Tibial nerve (tissue), 4 donors: ENCODE results near the gene BOC.

Experiments
- EP300 ChIP-seq, 2 donors: sonication (generic); formaldehyde crosslinking; IDR thresholded peaks; one replicate each; pipeline ENCODE4 v1.6.1; 2017; ENCODE audit warnings: antibody characterized with exemption in 2 of 2, mild to moderate bottlenecking in 1 of 2
- POLR2A ChIP-seq, 2 donors: fragments of 450-650 bp; IDR thresholded peaks; one replicate each; pipeline ENCODE4 v1.6.1; 2017; ENCODE audit warnings: antibody characterized with exemption in 2 of 2, mild to moderate bottlenecking in 2 of 2, moderate library complexity in 2 of 2
- TF ChIP-seq, protein P1 (sequence below), 5 experiments: fragments of 200-600 bp in 3 of 5; fragments of 450-650 bp in 2 of 5; sonication (generic) in 3 of 5; IDR thresholded peaks; one replicate each; pipeline ENCODE4 v1.5.1; 2016 to 2019; ENCODE audit warnings: antibody characterized with exemption in 5 of 5, mild to moderate bottlenecking in 3 of 5, moderate library complexity in 2 of 5

DNA sequence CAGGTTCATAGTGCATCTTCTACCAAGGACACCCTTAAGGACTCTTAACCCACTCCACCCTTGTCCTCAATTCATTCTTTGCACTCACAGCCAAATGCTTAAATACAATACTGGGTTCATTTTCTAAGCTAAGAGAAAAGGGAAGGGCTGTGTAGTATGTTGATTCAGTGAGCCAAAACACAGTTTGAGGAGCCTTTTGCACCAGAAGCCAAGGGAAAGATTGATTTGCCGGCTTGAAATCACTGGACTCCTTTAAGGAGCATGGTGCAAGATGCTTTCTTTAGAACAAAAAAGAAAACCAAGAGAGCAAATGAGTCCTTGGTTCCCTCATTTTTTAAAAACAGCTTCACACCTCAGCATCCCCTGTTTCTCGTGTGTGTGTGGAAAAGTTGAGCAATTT is 47.8 kb downstream of the BOC start:
- TF ChIP-seq POLR2A (IDR thresholded peaks at IDR 0.05) = no peak
- TF ChIP-seq, protein P1, sequence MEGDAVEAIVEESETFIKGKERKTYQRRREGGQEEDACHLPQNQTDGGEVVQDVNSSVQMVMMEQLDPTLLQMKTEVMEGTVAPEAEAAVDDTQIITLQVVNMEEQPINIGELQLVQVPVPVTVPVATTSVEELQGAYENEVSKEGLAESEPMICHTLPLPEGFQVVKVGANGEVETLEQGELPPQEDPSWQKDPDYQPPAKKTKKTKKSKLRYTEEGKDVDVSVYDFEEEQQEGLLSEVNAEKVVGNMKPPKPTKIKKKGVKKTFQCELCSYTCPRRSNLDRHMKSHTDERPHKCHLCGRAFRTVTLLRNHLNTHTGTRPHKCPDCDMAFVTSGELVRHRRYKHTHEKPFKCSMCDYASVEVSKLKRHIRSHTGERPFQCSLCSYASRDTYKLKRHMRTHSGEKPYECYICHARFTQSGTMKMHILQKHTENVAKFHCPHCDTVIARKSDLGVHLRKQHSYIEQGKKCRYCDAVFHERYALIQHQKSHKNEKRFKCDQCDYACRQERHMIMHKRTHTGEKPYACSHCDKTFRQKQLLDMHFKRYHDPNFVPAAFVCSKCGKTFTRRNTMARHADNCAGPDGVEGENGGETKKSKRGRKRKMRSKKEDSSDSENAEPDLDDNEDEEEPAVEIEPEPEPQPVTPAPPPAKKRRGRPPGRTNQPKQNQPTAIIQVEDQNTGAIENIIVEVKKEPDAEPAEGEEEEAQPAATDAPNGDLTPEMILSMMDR (IDR thresholded peaks at IDR 0.05) = no peak
- no peak for TF ChIP-seq EP300 (IDR thresholded peaks at IDR 0.05)
